Endometrial microvascular endothelial cells (primary cell): ENCODE results near the gene SERPINB6. TPM values are rescaled to one million over a fixed set of nuclear protein-coding genes. Genes with fewer than 3 reads are reported as not detected.
"Not testable (repeated sequence)": the region's sequence is repeated elsewhere in the genome, so short reads cannot be mapped to it uniquely, and the experiment has no call there.

Source experiments
- in situ Hi-C: cut with HindIII; loops from 2 replicates; pipeline ENCODE4 v1.10.0; 2017; ENCODE audit warnings: low sequenced_read_pairs, low pct_unique_long_range_greater_than_20kb; ENCODE audit errors: inconsistent ontology term
- total RNA-seq: library from RNA; depleted of rRNA; stranded (reverse); fragments of >200 nt; gene quantifications from one replicate; pipeline ENCODE4 v1.2.3, GENCODE V29; 2015; ENCODE audit errors: inconsistent ontology term

The SERPINB6 gene
- total RNA-seq, 1 donor from 2014 or later, result 179 TPM

GRCh38 chr6:3001146-3001772 is 29.9 kb upstream of the SERPINB6 start:
- in situ Hi-C loops, result no loop called here

GRCh38 chr6:2999618-3000557 is 28.5 kb upstream of the SERPINB6 start, which contains the start of gene NQO2:
TSS of gene NQO2 (plus strand) at chr6:2999894. CDS start at chr6:3006553, 6,659 bp downstream.
- in situ Hi-C loops, result no loop called here

GRCh38 chr6:2998998-2999617 is 27.7 kb upstream of the SERPINB6 start:
- in situ Hi-C loops, result no loop called here

GRCh38 chr6:2998249-2998997 is 27.1 kb upstream of the SERPINB6 start:
- in situ Hi-C loops, result not testable (repeated sequence)

- in situ Hi-C loops, result no loop called here
Observed at GRCh38 chr6:2993755-2994317, 22.5 kb upstream of the SERPINB6 start.

- in situ Hi-C loops, result no loop called here
Observed at GRCh38 chr6:2992330-2992979, 21.1 kb upstream of the SERPINB6 start.

- in situ Hi-C loops, result no loop called here
Observed at GRCh38 chr6:2990932-2991506, 19.7 kb upstream of the SERPINB6 start.

- in situ Hi-C loops, result no loop called here
Observed at GRCh38 chr6:2990248-2990931, 19.0 kb upstream of the SERPINB6 start.

- in situ Hi-C loops, result no loop called here
Observed at GRCh38 chr6:2989332-2990247, 18.2 kb upstream of the SERPINB6 start.

- in situ Hi-C loops, result no loop called here
Observed at GRCh38 chr6:2988426-2989331, 17.3 kb upstream of the SERPINB6 start.

- in situ Hi-C loops, result no loop called here
Observed at GRCh38 chr6:2988094-2988425, 16.7 kb upstream of the SERPINB6 start.

GRCh38 chr6:2986722-2987221 is 15.4 kb upstream of the SERPINB6 start:
- in situ Hi-C loops, result no loop called here

GRCh38 chr6:2984738-2985406 is 13.5 kb upstream of the SERPINB6 start:
- in situ Hi-C loops, result no loop called here

- in situ Hi-C loops, result no loop called here
Observed at GRCh38 chr6:2982426-2983117, 11.2 kb upstream of the SERPINB6 start.
